ENCODE results near the gene ECI1. TPM values are rescaled to one million over a fixed set of nuclear protein-coding genes. Genes with fewer than 3 reads are reported as not detected.

ECI1 gene
- total and polyA plus RNA-seq, 2 of the 13 experiments (the other 11 are each of a cell fraction or from before 2014, with no cell fraction given) = 82.0 to 102 TPM

DNA sequence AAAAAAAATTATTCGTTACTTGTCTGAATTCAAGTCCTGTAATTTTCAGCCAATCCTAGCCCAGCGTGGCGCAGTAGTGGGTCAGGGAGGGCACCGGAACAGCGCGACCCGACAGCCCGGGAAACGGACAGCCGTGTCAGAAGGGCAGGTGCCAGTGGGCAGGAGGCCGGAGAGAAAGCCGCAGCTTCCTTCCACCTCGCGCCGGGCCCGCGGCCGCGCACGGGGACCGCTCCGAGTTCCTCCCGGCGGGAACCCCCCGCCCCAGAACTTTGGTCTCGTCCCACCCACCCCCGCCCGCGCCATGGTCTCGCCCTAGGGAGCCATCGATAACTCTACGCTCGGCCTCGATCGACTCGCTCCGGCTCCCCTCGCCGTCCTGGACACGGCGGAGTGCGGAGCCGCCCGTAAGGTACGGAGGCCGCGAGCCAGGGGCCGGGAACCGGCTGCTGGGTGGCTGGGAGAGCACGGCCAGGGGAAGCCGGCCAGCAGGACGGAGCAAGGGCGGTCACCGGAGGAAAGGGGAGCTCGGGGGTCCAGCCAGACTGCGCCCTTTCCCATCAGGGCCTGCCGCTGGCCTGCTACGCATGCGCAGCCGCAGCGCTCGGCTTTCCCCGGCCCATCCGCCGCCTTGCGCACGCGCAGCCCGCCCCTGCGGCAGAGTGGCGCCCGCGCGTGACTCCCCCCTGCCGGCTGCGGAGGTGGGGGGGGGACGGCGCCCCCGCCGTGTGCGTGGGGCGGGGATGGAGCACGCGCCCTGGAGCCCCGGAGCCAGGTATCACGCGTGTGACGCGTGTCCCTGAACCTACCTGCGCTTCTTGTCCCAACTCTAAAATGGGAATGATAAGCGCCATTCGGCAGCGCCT is 46.1 kb downstream of the ECI1 start, which contains the start of gene MLST8 (continued):
- TF ChIP-seq, protein P1, sequence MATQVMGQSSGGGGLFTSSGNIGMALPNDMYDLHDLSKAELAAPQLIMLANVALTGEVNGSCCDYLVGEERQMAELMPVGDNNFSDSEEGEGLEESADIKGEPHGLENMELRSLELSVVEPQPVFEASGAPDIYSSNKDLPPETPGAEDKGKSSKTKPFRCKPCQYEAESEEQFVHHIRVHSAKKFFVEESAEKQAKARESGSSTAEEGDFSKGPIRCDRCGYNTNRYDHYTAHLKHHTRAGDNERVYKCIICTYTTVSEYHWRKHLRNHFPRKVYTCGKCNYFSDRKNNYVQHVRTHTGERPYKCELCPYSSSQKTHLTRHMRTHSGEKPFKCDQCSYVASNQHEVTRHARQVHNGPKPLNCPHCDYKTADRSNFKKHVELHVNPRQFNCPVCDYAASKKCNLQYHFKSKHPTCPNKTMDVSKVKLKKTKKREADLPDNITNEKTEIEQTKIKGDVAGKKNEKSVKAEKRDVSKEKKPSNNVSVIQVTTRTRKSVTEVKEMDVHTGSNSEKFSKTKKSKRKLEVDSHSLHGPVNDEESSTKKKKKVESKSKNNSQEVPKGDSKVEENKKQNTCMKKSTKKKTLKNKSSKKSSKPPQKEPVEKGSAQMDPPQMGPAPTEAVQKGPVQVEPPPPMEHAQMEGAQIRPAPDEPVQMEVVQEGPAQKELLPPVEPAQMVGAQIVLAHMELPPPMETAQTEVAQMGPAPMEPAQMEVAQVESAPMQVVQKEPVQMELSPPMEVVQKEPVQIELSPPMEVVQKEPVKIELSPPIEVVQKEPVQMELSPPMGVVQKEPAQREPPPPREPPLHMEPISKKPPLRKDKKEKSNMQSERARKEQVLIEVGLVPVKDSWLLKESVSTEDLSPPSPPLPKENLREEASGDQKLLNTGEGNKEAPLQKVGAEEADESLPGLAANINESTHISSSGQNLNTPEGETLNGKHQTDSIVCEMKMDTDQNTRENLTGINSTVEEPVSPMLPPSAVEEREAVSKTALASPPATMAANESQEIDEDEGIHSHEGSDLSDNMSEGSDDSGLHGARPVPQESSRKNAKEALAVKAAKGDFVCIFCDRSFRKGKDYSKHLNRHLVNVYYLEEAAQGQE (IDR thresholded peaks at IDR 0.05; ENCODE audit: borderline replicate concordance in 1 of 2, low read depth in 1 of 2, low read length in 2 of 2) = peak in 1 of 2 experiments; percentile 61; a peak in 1 of 4 replicates
- no peak for TF ChIP-seq SMC3 (IDR thresholded peaks at IDR 0.05; ENCODE audit: low read length)
- TF ChIP-seq, protein P2, sequence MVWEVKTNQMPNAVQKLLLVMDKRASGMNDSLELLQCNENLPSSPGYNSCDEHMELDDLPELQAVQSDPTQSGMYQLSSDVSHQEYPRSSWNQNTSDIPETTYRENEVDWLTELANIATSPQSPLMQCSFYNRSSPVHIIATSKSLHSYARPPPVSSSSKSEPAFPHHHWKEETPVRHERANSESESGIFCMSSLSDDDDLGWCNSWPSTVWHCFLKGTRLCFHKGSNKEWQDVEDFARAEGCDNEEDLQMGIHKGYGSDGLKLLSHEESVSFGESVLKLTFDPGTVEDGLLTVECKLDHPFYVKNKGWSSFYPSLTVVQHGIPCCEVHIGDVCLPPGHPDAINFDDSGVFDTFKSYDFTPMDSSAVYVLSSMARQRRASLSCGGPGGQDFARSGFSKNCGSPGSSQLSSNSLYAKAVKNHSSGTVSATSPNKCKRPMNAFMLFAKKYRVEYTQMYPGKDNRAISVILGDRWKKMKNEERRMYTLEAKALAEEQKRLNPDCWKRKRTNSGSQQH (CRISPR knock-in tag; IDR thresholded peaks at IDR 0.05; ENCODE audit: low read depth) = 0 out of 2 replicates have a peak, but pooled peaks have one; percentile 88
- peak; percentile 69 for TF ChIP-seq ZNF891 (CRISPR knock-in tag; IDR thresholded peaks at IDR 0.05)
- TF ChIP-seq, protein P3, sequence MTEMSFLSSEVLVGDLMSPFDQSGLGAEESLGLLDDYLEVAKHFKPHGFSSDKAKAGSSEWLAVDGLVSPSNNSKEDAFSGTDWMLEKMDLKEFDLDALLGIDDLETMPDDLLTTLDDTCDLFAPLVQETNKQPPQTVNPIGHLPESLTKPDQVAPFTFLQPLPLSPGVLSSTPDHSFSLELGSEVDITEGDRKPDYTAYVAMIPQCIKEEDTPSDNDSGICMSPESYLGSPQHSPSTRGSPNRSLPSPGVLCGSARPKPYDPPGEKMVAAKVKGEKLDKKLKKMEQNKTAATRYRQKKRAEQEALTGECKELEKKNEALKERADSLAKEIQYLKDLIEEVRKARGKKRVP (CRISPR knock-in tag; IDR thresholded peaks at IDR 0.05) = peak in 1 of 2 experiments; percentile 61; a peak in 1 of 4 replicates
- TF ChIP-seq CAMTA2 (CRISPR knock-in tag; IDR thresholded peaks at IDR 0.05; ENCODE audit: borderline replicate concordance) = peak; percentile 68; the same call in 1 of the 2 replicates
- no peak; the same call in 1 of the 2 replicates for TF ChIP-seq MTF1 (CRISPR knock-in tag; IDR thresholded peaks at IDR 0.05)
- no peak for TF ChIP-seq FOXA3 (CRISPR knock-in tag; IDR thresholded peaks at IDR 0.05)
- TF ChIP-seq, protein P4, sequence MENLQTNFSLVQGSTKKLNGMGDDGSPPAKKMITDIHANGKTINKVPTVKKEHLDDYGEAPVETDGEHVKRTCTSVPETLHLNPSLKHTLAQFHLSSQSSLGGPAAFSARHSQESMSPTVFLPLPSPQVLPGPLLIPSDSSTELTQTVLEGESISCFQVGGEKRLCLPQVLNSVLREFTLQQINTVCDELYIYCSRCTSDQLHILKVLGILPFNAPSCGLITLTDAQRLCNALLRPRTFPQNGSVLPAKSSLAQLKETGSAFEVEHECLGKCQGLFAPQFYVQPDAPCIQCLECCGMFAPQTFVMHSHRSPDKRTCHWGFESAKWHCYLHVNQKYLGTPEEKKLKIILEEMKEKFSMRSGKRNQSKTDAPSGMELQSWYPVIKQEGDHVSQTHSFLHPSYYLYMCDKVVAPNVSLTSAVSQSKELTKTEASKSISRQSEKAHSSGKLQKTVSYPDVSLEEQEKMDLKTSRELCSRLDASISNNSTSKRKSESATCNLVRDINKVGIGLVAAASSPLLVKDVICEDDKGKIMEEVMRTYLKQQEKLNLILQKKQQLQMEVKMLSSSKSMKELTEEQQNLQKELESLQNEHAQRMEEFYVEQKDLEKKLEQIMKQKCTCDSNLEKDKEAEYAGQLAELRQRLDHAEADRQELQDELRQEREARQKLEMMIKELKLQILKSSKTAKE (CRISPR knock-in tag; IDR thresholded peaks at IDR 0.05; ENCODE audit: borderline replicate concordance) = 0 out of 2 replicates have a peak, but pooled peaks have one; percentile 41
- no peak for TF ChIP-seq XBP1 (CRISPR knock-in tag; IDR thresholded peaks at IDR 0.05)
- peak; percentile 54; the same call in 1 of the 2 replicates for TF ChIP-seq ZFP1 (CRISPR knock-in tag; IDR thresholded peaks at IDR 0.05)
- peak; percentile 95 for TF ChIP-seq HNRNPLL (IDR thresholded peaks at IDR 0.05; ENCODE audit: low read depth, low read length, poor library complexity, severe bottlenecking)
- TF ChIP-seq, protein P5, sequence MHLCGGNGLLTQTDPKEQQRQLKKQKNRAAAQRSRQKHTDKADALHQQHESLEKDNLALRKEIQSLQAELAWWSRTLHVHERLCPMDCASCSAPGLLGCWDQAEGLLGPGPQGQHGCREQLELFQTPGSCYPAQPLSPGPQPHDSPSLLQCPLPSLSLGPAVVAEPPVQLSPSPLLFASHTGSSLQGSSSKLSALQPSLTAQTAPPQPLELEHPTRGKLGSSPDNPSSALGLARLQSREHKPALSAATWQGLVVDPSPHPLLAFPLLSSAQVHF (CRISPR knock-in tag; IDR thresholded peaks at IDR 0.05) = peak; percentile 72; the same call in 1 of the 2 replicates
- no peak for TF ChIP-seq ATRX (CRISPR knock-in tag; IDR thresholded peaks at IDR 0.05; ENCODE audit: borderline replicate concordance)
- TF ChIP-seq ETV5 (CRISPR knock-in tag; IDR thresholded peaks at IDR 0.05; ENCODE audit: borderline replicate concordance) = peak; percentile 9; the same call in 1 of the 2 replicates
- TF ChIP-seq, protein P6, sequence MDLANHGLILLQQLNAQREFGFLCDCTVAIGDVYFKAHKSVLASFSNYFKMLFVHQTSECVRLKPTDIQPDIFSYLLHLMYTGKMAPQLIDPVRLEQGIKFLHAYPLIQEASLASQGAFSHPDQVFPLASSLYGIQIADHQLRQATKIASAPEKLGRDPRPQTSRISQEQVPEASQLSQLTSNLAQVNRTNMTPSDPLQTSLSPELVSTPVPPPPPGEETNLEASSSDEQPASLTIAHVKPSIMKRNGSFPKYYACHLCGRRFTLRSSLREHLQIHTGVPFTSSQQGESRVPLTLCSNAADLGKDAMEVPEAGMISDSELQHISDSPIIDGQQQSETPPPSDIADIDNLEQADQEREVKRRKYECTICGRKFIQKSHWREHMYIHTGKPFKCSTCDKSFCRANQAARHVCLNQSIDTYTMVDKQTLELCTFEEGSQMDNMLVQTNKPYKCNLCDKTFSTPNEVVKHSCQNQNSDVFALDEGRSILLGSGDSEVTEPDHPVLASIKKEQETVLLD (CRISPR knock-in tag; IDR thresholded peaks at IDR 0.05; ENCODE audit: low read depth) = peak; percentile 67; the same call in 1 of the 2 replicates
- 0 out of 2 replicates have a peak, but pooled peaks have one; percentile 6 for TF ChIP-seq MTA1 (CRISPR knock-in tag; IDR thresholded peaks at IDR 0.05; ENCODE audit: borderline replicate concordance)

Measured in HepG2 (cell line).